Cardiac fibroblast (primary cell): ENCODE measurements around the gene TMED4.
A peak's percentile ranks its signal among the peaks of the same experiment; 100 is the strongest.

Source experiments
- DNase-seq, 2 donors: peaks; one replicate each; pipeline versions ENCODE4 v3.0.0 to v3.0.0-alpha.2; 2010; ENCODE audit warnings: low read depth in 2 of 2
- H3K4me3 ChIP-seq, 2 donors: replicated peaks in 1 of 2; 1 replicate in 1 of 2; 2 replicates in 1 of 2; pipeline ENCODE4 v1.5.1; 2011; ENCODE audit warnings: low read depth in 2 of 2, low read length in 2 of 2, mild to moderate bottlenecking in 2 of 2, moderate library complexity in 1 of 2
- TF ChIP-seq, protein P1 (sequence below): IDR thresholded peaks from one replicate; pipeline ENCODE4 v1.5.1; 2011; ENCODE audit warnings: low read depth, mild to moderate bottlenecking, low read length, inconsistent platforms

TMED4 gene

DNA sequence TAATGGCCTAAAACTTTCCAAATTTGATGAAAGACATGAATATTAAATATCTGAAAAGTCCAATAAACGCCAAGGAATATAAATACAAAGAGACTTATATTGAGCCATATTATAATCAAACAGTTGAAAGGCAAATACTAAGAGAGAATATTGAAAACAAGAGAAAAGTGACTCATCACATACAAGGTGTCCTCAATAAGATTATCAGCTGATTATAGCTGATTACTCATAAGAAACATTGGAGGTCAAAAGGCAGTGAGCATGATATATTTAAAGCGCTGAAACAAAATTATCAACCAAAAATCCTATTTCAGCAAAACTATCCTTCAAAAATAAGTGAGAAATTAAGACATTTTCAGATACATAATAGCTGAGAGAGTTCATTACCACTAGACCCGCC is 33.1 kb downstream of the TMED4 start:
- TF ChIP-seq, protein P1, sequence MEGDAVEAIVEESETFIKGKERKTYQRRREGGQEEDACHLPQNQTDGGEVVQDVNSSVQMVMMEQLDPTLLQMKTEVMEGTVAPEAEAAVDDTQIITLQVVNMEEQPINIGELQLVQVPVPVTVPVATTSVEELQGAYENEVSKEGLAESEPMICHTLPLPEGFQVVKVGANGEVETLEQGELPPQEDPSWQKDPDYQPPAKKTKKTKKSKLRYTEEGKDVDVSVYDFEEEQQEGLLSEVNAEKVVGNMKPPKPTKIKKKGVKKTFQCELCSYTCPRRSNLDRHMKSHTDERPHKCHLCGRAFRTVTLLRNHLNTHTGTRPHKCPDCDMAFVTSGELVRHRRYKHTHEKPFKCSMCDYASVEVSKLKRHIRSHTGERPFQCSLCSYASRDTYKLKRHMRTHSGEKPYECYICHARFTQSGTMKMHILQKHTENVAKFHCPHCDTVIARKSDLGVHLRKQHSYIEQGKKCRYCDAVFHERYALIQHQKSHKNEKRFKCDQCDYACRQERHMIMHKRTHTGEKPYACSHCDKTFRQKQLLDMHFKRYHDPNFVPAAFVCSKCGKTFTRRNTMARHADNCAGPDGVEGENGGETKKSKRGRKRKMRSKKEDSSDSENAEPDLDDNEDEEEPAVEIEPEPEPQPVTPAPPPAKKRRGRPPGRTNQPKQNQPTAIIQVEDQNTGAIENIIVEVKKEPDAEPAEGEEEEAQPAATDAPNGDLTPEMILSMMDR, result no peak
- no peak for DNase-seq
- H3K4me3 ChIP-seq, result no peak overlapping the region

DNA sequence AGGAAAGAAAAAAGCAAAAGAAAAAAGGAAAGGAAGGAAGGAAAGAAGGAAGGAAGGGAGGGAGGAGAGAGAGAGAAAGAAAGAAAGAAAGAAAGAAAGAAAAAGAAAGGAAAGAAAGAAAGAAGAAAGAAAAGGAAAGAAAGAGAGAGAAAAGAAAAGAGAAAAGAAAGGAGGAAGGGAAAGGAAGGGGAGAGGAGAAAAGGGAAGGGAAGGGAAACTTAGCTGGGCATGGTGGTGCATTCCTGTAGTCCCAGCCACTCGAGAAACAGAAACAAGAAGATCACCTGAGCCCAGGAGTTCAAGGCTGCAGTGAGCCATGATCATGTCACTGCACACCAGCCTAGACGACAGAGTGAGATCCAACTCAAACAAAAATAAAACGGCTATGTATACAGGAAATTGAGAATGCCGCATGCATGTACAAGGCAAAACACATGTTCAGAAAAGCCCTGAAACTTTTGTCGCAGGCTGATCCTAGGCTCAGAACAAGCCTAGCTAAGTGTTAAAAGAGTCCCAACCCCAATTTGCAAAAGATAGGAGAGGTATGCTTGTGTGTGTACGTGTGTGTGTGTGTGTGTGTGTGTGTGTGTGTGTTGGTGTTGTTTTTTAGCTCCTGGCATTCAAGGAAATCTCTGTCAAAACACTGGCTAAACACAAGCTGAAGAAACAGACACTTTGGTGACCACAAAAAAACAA is 34.3 kb downstream of the TMED4 start:
- no peak overlapping the region for H3K4me3 ChIP-seq
- peak in 1 of 2 donors; percentile 37 for DNase-seq
- TF ChIP-seq, protein P1, result no peak

DNA sequence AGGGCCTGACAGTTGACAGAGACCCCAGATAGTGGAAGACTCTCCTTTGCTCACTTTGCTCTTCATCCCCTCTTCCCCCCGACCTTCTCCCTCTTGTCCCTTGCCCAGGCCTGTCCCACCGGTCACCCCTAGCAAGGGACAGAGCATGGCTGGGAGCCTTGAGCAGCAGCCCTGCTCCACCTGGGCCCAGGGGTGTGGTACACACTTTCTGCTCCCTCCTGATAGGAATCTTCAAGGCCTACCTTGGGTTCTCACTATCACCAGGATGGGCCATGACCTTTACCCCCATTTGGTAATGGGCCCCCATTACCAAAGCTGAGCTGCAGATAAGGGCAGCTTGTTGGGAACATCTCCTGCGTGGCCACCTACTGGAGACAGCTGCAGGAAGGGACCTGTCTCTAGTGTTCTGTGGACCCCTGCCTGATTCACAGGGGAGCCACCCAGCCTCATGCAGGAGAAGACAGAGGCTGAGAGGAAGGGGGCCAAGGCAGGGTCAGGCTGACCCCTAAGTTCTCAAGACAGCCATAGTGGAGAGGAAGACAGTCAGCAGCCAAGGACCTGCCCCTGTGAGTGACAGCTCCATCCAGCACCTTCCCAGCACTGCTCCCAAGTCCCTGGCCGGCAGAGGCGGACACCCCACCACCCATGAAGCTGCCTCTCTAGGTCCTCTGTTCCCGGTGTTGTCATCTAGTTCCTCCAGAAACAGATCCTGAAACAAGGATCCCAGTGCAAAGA is 40.0 kb downstream of the TMED4 start:
- no peak overlapping the region for H3K4me3 ChIP-seq
- DNase-seq, result no peak
- TF ChIP-seq, protein P1, result no peak

DNA sequence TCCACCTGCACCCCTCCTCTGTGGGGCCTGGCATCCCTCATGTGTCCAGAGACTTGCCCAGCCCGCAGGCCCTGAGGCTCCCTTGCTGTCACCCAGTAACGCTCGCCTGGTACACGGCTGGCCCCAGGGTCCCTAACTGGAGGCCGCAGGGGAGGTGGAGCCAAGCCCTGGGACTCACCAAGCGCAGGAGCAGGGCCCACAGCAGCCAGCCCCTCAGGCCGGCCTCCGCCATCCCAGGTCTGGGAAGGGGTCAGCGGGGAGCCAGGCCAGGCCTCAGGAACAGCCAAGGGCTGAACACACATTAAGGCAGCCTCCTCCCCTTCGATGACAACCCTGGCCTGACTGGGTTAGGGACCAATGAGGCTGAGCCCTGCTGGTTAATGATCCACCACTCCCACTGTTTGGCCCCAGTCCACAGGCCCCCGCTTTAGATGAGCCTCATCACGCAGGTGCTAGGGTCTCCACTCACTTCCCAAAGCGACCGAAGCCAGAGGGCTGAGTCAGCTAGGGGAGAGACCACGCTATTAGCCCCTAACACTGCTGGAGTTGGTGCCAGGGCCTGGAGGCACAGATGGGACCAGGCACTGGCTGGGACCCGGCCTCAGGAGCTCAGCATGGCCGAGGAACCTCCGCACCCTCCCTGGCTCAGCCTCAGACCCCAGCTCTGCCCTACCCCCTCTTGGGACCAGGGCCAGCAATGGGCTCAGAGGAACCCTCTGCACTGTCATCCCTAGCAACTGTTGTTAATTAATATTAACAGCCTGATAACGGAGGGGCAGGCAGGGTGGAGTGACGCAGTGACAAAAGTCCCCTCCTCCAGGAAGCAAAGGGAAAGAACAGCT is 40.8 kb downstream of the TMED4 start, which contains the start of gene NPC1L1:
Gene NPC1L1, minus strand, starts transcription at position 303 of the 842 bp plus-strand sequence. Its CDS starts 71 bp downstream, at position 232.
- H3K4me3 ChIP-seq, result no peak within 1 kb of the TSS
- DNase-seq, result no peak
- TF ChIP-seq, protein P1, result no peak

DNA sequence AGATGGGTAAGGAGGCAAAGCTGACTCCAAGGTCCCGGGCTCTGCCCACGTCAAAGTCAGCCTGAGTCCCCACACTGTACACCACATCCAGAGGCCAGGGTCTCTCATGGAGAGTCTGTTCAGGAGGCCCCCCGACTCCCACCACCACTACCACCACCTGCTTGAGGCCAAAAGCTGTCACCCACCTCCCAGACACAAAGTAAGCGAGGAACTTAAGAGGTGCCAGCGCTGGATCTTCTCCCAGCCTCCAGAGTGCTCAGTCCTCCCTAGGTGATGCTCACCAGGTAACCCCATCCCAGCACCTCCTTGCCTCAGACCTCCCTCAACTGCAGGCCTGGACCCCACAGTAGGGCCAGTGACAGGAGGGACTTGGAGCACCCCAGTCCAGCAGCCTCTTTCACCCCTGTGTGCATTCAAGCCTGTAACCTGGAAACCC is 41.4 kb downstream of the TMED4 start:
- DNase-seq, result no peak
- H3K4me3 ChIP-seq, result no peak overlapping the region
- TF ChIP-seq, protein P1, result no peak

DNA sequence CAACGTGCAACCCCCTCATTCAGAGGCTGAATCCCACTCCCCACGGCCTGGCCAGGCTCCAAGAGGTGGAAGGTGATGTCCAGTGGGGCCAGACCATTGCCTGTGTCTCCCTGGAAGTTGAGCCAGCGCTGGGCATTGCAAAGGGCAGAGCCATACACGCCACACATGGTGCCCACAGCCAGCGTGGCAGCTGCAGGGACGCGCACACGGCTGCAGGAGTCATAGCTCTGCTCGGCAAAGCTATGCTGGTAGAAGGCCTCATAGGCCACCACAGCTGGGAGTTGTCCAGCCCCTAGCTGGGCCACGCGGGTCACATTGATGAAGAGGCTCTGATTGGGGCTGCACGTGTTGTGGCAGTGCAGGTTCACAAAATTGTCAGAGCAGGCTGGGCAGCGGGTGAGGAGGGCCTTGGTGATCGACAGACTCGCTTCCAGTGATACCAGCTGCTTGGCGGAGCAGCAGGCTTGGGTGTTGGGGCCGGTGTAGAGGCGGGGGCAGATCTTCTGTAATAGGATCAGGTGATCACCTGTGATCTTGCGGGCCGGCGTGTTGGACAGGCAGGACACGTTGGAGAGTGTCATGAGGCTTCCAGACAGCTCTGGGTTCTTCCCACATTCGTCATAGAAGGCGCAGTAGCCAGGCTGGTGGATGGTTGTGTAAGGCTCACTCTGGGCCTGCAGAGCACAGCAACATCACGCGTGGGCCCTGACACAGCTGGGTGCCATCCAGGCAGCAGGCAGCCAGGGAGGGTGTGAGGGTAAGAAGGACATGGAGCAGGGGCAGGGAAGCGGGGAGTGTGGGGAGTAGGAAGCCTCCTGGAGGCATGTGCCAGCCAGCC is 42.1 kb downstream of the TMED4 start:
- H3K4me3 ChIP-seq, result no peak overlapping the region
- TF ChIP-seq, protein P1, result no peak
- DNase-seq, result no peak
